Measurements from ENCODE around the gene FAXC.

The FAXC gene

GRCh38 chr6:99364026-99364425 is 14.6 kb upstream of the FAXC start:
- ATAC-seq (ENCODE audit: insufficient read depth, low read depth) (no peak), DNase-seq (no peak)
- Histone ChIP-seq H3K9ac (ENCODE audit: low read depth, low read length) (no peak overlapping the region), H2AFZ (ENCODE audit: low read depth, low read length) (no peak overlapping the region), H3K79me2 (ENCODE audit: insufficient read depth, low read length) (no peaks in the 10 kb centered on the region), H3K4me1 (ENCODE audit: insufficient read depth, low read length) (no peaks in the 10 kb centered on the region), H3K36me3 (ENCODE audit: insufficient read depth, low read length) (no peaks in the 10 kb centered on the region; the same call in 1 of the 2 replicates), H3K27ac (ENCODE audit: low read length) (no peak overlapping the region), H3K27me3 (ENCODE audit: insufficient read depth, low read length, poor library complexity) (peaks cover 3% of the 10 kb centered on the region), H3K9me3 (ENCODE audit: insufficient read depth, low read length, severe bottlenecking) (no peaks in the 10 kb centered on the region), H3K4me3 (ENCODE audit: low read depth in 1 of 2, low read length in 2 of 2) (no peak overlapping the region), H3K4me2 (ENCODE audit: insufficient read depth, low read length) (no peak overlapping the region), H4K20me1 (ENCODE audit: insufficient read depth, low read length) (no peaks in the 10 kb centered on the region)
- no peak for TF ChIP-seq EZH2 (IDR thresholded peaks at IDR 0.05; ENCODE audit: borderline replicate concordance, low read depth, low read length, severe bottlenecking)
- TF ChIP-seq CTCF (IDR thresholded peaks at IDR 0.05; ENCODE audit: borderline replicate concordance, extremely low read depth, low read length, poor library complexity, severe bottlenecking) = no peak

- Histone ChIP-seq H4K20me1 (ENCODE audit: insufficient read depth, low read length) (no peaks in the 10 kb centered on the region), H3K9ac (ENCODE audit: low read depth, low read length) (no peak overlapping the region), H3K27me3 (ENCODE audit: insufficient read depth, low read length, poor library complexity) (peaks cover 3% of the 10 kb centered on the region), H3K9me3 (ENCODE audit: insufficient read depth, low read length, severe bottlenecking) (no peaks in the 10 kb centered on the region), H3K79me2 (ENCODE audit: insufficient read depth, low read length) (no peaks in the 10 kb centered on the region), H3K27ac (ENCODE audit: low read length) (no peak overlapping the region), H3K4me2 (ENCODE audit: insufficient read depth, low read length) (no peak overlapping the region), H2AFZ (ENCODE audit: low read depth, low read length) (no peak overlapping the region), H3K36me3 (ENCODE audit: insufficient read depth, low read length) (no peaks in the 10 kb centered on the region), H3K4me3 (ENCODE audit: low read depth in 1 of 2, low read length in 2 of 2) (no peak overlapping the region), H3K4me1 (ENCODE audit: insufficient read depth, low read length) (no peaks in the 10 kb centered on the region)
- no peak for ATAC-seq (ENCODE audit: insufficient read depth, low read depth)
- TF ChIP-seq EZH2 (IDR thresholded peaks at IDR 0.05; ENCODE audit: borderline replicate concordance, low read depth, low read length, severe bottlenecking) (no peak), CTCF (IDR thresholded peaks at IDR 0.05; ENCODE audit: borderline replicate concordance, extremely low read depth, low read length, poor library complexity, severe bottlenecking) (no peak)
- DNase-seq = no peak
Measured at GRCh38 chr6:99362678-99363268, 13.3 kb upstream of the FAXC start.

- ATAC-seq (ENCODE audit: insufficient read depth, low read depth) (no peak), DNase-seq (no peak)
- H3K9me3 ChIP-seq (ENCODE audit: insufficient read depth, low read length, severe bottlenecking) = no peaks in the 10 kb centered on the region
- no peak overlapping the region for H3K4me3 ChIP-seq (ENCODE audit: low read depth in 1 of 2, low read length in 2 of 2)
- H3K9ac ChIP-seq (ENCODE audit: low read depth, low read length) = no peak overlapping the region
- no peak overlapping the region for H2AFZ ChIP-seq (ENCODE audit: low read depth, low read length)
- H3K27me3 ChIP-seq (ENCODE audit: insufficient read depth, low read length, poor library complexity) = peaks cover 3% of the 10 kb centered on the region
- TF ChIP-seq EZH2 (IDR thresholded peaks at IDR 0.05; ENCODE audit: borderline replicate concordance, low read depth, low read length, severe bottlenecking) (no peak), CTCF (IDR thresholded peaks at IDR 0.05; ENCODE audit: borderline replicate concordance, extremely low read depth, low read length, poor library complexity, severe bottlenecking) (no peak)
- no peak overlapping the region for H3K4me2 ChIP-seq (ENCODE audit: insufficient read depth, low read length)
- no peaks in the 10 kb centered on the region for H4K20me1 ChIP-seq (ENCODE audit: insufficient read depth, low read length)
- no peak overlapping the region for H3K27ac ChIP-seq (ENCODE audit: low read length)
- no peaks in the 10 kb centered on the region for H3K79me2 ChIP-seq (ENCODE audit: insufficient read depth, low read length)
- no peaks in the 10 kb centered on the region for H3K4me1 ChIP-seq (ENCODE audit: insufficient read depth, low read length)
- no peaks in the 10 kb centered on the region for H3K36me3 ChIP-seq (ENCODE audit: insufficient read depth, low read length)
Measured at GRCh38 chr6:99359800-99360199, 10.3 kb upstream of the FAXC start.

All from DND-41 (cell line).